H1 (cell line): ENCODE measurements around the gene ANKRD29. TPM values are rescaled to one million over a fixed set of nuclear protein-coding genes. Genes with fewer than 3 reads are reported as not detected.

Source experiments
- CTCF ChIA-PET: fragments of 300-600 bp; sonication (Branson Sonifier 250); formaldehyde crosslinking; loops from one replicate; lab custom pipeline; 2021; ENCODE audit not compliant: partially characterized antibody; lab: Charles Lee
- POLR2A ChIA-PET: fragments of 300-600 bp; sonication (Branson Sonifier 250); formaldehyde crosslinking; loops from one replicate; lab custom pipeline; 2021; ENCODE audit warnings: inconsistent platforms; ENCODE audit not compliant: partially characterized antibody; lab: Charles Lee
- DNase-seq, 2 experiments: peaks; one replicate each; pipeline versions ENCODE4 v3.0.0 to v3.0.0-alpha.2; 2010 to 2022; ENCODE audit warnings: low spot score in 2 of 2, low read depth in 1 of 2, mixed read lengths in 1 of 2
- FAIRE-seq: peaks from 2 replicates; lab custom pipeline; 2011; peaks lifted over from hg19 to GRCh38; lab: Jason Lieb, UNC
- H2AFZ ChIP-seq: 2 replicates; pipeline ENCODE4 v1.8.1; 2012; ENCODE audit warnings: low read length, inconsistent platforms
- H2AK5ac ChIP-seq: 2 replicates; pipeline ENCODE4 v1.6.1; 2013; ENCODE audit warnings: low read depth, low read length
- H2BK120ac ChIP-seq: replicated peaks from 2 replicates; pipeline ENCODE3; 2013; ENCODE audit warnings: low read depth, low read length, inconsistent platforms
- H2BK12ac ChIP-seq: 2 replicates; pipeline ENCODE4 v1.6.1; 2013; ENCODE audit warnings: low read depth, low read length
- H2BK15ac ChIP-seq: 2 replicates; pipeline ENCODE4 v1.6.1; 2013; ENCODE audit warnings: low read length
- H2BK20ac ChIP-seq: 2 replicates; pipeline ENCODE4 v1.6.1; 2013; ENCODE audit warnings: low read length
- H2BK5ac ChIP-seq: 2 replicates; pipeline ENCODE4 v1.6.1; 2013; ENCODE audit warnings: low read depth, low read length
- H3K14ac ChIP-seq: 2 replicates; pipeline ENCODE4 v1.6.1; 2013; ENCODE audit warnings: inconsistent platforms; ENCODE audit not compliant: insufficient read length
- H3K18ac ChIP-seq: 2 replicates; pipeline ENCODE4 v1.6.1; 2013; ENCODE audit warnings: low read length; ENCODE audit errors: extremely low read depth
- H3K23ac ChIP-seq: 2 replicates; pipeline ENCODE4 v1.6.1; 2013; ENCODE audit warnings: inconsistent platforms; ENCODE audit not compliant: insufficient read length
- H3K23me2 ChIP-seq: 2 replicates; pipeline ENCODE4 v1.6.1; 2013; ENCODE audit warnings: low read depth, low read length
- H3K27ac ChIP-seq: 2 replicates; pipeline ENCODE4 v1.6.1; 2011; ENCODE audit warnings: low read depth, low read length, inconsistent platforms
- H3K27me3 ChIP-seq, 4 experiments: replicated peaks in 1 of 4; 1 replicate in 1 of 4; 2 replicates in 3 of 4; pipeline versions ENCODE4 v1.6.1 to v1.8.1; 2011 to 2013; ENCODE audit warnings: low read length in 3 of 4, mild to moderate bottlenecking in 3 of 4, inconsistent platforms in 2 of 4, mixed read lengths in 2 of 4, moderate library complexity in 1 of 4; ENCODE audit not compliant: control insufficient read depth in 3 of 4, insufficient read depth in 3 of 4; ENCODE audit errors: extremely low read depth in 1 of 4
- H3K36me3 ChIP-seq, 4 experiments: 2 replicates each; pipeline versions ENCODE4 v1.6.1 to v1.8.1; 2011 to 2013; ENCODE audit warnings: mild to moderate bottlenecking in 4 of 4, low read length in 3 of 4, moderate library complexity in 2 of 4, control low read depth in 1 of 4, inconsistent platforms in 1 of 4; ENCODE audit not compliant: insufficient read depth in 4 of 4, control insufficient read depth in 2 of 4
- H3K4ac ChIP-seq: replicated peaks from 2 replicates; pipeline ENCODE3; 2013; ENCODE audit warnings: low read length, low read depth, mixed read lengths, inconsistent platforms; ENCODE audit not compliant: insufficient read length
- H3K4me1 ChIP-seq, 4 experiments: replicated peaks in 1 of 4; 1 replicate in 1 of 4; 2 replicates in 3 of 4; pipeline versions ENCODE4 v1.6.1 to v1.8.1; 2011 to 2013; ENCODE audit warnings: low read length in 3 of 4, inconsistent platforms in 2 of 4, mixed read lengths in 1 of 4; ENCODE audit not compliant: insufficient read depth in 4 of 4, control insufficient read depth in 3 of 4
- H3K4me2 ChIP-seq, 2 experiments: 2 replicates each; pipeline versions ENCODE4 v1.6.1 to v1.8.1; 2011 to 2013; ENCODE audit warnings: low read depth in 2 of 2, low read length in 2 of 2, control low read depth in 1 of 2, inconsistent platforms in 1 of 2, mild to moderate bottlenecking in 1 of 2; ENCODE audit not compliant: insufficient read depth in 1 of 2
- H3K4me3 ChIP-seq, 4 experiments: fragments of 200-600, 300-600 bp in 1 of 4; sonication (generic), shearing (Covaris generic), sonication (Bioruptor Twin) in 1 of 4; 2 replicates each; pipeline versions ENCODE4 v1.5.1 to v1.8.1; 2011 to 2016; ENCODE audit warnings: low read length in 4 of 4, low read depth in 3 of 4, control low read depth in 2 of 4, inconsistent platforms in 2 of 4, mild to moderate bottlenecking in 2 of 4, mixed read lengths in 1 of 4, moderate library complexity in 1 of 4; ENCODE audit not compliant: insufficient read depth in 2 of 4; ENCODE audit errors: extremely low read depth in 1 of 4
- H3K56ac ChIP-seq: replicated peaks from 2 replicates; pipeline ENCODE3; 2013; ENCODE audit warnings: low read depth, mild to moderate bottlenecking, mixed read lengths, low read length, inconsistent platforms; ENCODE audit not compliant: insufficient read length
- H3K79me1 ChIP-seq: 2 replicates; pipeline ENCODE4 v1.6.1; 2013; ENCODE audit warnings: low read depth, low read length, control low read depth
- H3K79me2 ChIP-seq, 2 experiments: 2 replicates each; pipeline versions ENCODE4 v1.6.1 to v1.8.1; 2012 to 2013; ENCODE audit warnings: low read length in 2 of 2, mild to moderate bottlenecking in 2 of 2, inconsistent platforms in 1 of 2; ENCODE audit not compliant: insufficient read depth in 2 of 2, control insufficient read depth in 1 of 2
- H3K9ac ChIP-seq, 4 experiments: replicated peaks in 1 of 4; 1 replicate in 1 of 4; 2 replicates in 3 of 4; pipeline versions ENCODE4 v1.6.1 to v1.8.1; 2011 to 2013; ENCODE audit warnings: low read depth in 3 of 4, low read length in 3 of 4, control low read depth in 2 of 4, mild to moderate bottlenecking in 2 of 4, moderate library complexity in 2 of 4, inconsistent platforms in 1 of 4; ENCODE audit errors: extremely low read depth in 1 of 4
- H3K9me3 ChIP-seq, 2 experiments: 2 replicates each; pipeline versions ENCODE4 v1.6.1 to v1.8.1; 2012 to 2013; ENCODE audit warnings: mild to moderate bottlenecking in 2 of 2, moderate library complexity in 2 of 2, control low read depth in 1 of 2, inconsistent platforms in 1 of 2, low read depth in 1 of 2, low read length in 1 of 2, mixed read lengths in 1 of 2; ENCODE audit not compliant: insufficient read depth in 2 of 2
- H4K20me1 ChIP-seq, 2 experiments: replicated peaks in 1 of 2; 2 replicates each; pipeline versions ENCODE3 to v1.8.1; 2011 to 2013; ENCODE audit warnings: inconsistent platforms in 2 of 2, low read length in 2 of 2, mild to moderate bottlenecking in 1 of 2; ENCODE audit not compliant: insufficient read depth in 2 of 2, control insufficient read depth in 1 of 2
- H4K5ac ChIP-seq: 2 replicates; pipeline ENCODE4 v1.6.1; 2013; ENCODE audit warnings: low read length, low read depth, mixed read lengths, inconsistent platforms; ENCODE audit not compliant: insufficient read length
- H4K8ac ChIP-seq: 2 replicates; pipeline ENCODE4 v1.8.0; 2013; ENCODE audit warnings: mild to moderate bottlenecking, moderate library complexity, low read length, inconsistent platforms; ENCODE audit not compliant: insufficient read depth; ENCODE audit errors: extremely low read depth
- H4K91ac ChIP-seq: replicated peaks from 2 replicates; pipeline ENCODE3; 2013; ENCODE audit warnings: low read length, mixed read lengths, inconsistent platforms; ENCODE audit not compliant: insufficient read length
- BCL11A ChIP-seq, 2 experiments: IDR thresholded peaks; one replicate each; pipeline ENCODE4 v1.6.1; 2011; ENCODE audit warnings: low read depth in 2 of 2, low read length in 2 of 2, mild to moderate bottlenecking in 2 of 2
- CBX5 ChIP-seq: fragments of 300-800, 300-1000 bp; sonication (generic); IDR thresholded peaks from 2 replicates; pipeline ENCODE4 v1.7.1; 2016; ENCODE audit warnings: antibody characterized with exemption, low read length, low read depth
- CBX8 ChIP-seq: fragments of 300-800, 300-1000 bp; sonication (generic); IDR thresholded peaks from 2 replicates; pipeline ENCODE4 v1.7.1; 2016; ENCODE audit warnings: low read depth, low read length, borderline replicate concordance
- EGR1 ChIP-seq: IDR thresholded peaks from 2 replicates; pipeline ENCODE4 v1.6.1; 2011; ENCODE audit warnings: low read depth, low read length, borderline replicate concordance
- EP300 ChIP-seq, 2 experiments: IDR thresholded peaks; 1 replicate in 1 of 2; 2 replicates in 1 of 2; pipeline ENCODE4 v1.6.1; 2011 to 2012; ENCODE audit warnings: low read depth in 2 of 2, low read length in 2 of 2, mild to moderate bottlenecking in 2 of 2, borderline replicate concordance in 1 of 2, inconsistent platforms in 1 of 2, moderate library complexity in 1 of 2
- EZH2 ChIP-seq: fragments of 200-600 bp; sonication (generic); IDR thresholded peaks from 2 replicates; pipeline ENCODE4 v1.7.1; 2012; ENCODE audit warnings: low read depth, mild to moderate bottlenecking, moderate library complexity, low read length, inconsistent platforms; ENCODE audit not compliant: severe bottlenecking
- GABPA ChIP-seq: IDR thresholded peaks from 2 replicates; pipeline ENCODE4 v1.6.1; 2011; ENCODE audit warnings: mild to moderate bottlenecking, low read length, moderate library complexity, borderline replicate concordance; ENCODE audit not compliant: insufficient read depth
- HDAC6 ChIP-seq: IDR thresholded peaks from one replicate; pipeline ENCODE4 v1.7.1; 2012; ENCODE audit warnings: low read depth, mild to moderate bottlenecking, inconsistent platforms, low read length, moderate library complexity
- KDM4A ChIP-seq: IDR thresholded peaks from one replicate; pipeline ENCODE4 v1.7.1; 2012; ENCODE audit warnings: low read depth, mild to moderate bottlenecking, moderate library complexity, low read length, inconsistent platforms; ENCODE audit not compliant: severe bottlenecking
- KDM5A ChIP-seq: fragments of 200-600 bp; IDR thresholded peaks from 2 replicates; pipeline ENCODE4 v1.7.1; 2012; ENCODE audit warnings: mild to moderate bottlenecking, low read length, inconsistent platforms, mixed read lengths
- POLR2A ChIP-seq, 2 experiments: IDR thresholded peaks; 1 replicate in 1 of 2; 2 replicates in 1 of 2; pipeline ENCODE4 v1.6.1; 2011; ENCODE audit warnings: low read depth in 2 of 2, low read length in 2 of 2, mild to moderate bottlenecking in 2 of 2; ENCODE audit errors: control extremely low read depth in 1 of 2
- SUZ12 ChIP-seq: fragments of 200-600 bp; sonication (generic); IDR thresholded peaks from 2 replicates; pipeline ENCODE4 v1.6.1; 2012; ENCODE audit warnings: mild to moderate bottlenecking, inconsistent platforms, low read length, moderate library complexity, mixed read lengths
- WGBS, 2 experiments: shearing (Covaris generic) in 1 of 2; methylation state at CpG; one replicate each; pipeline versions ENCODE4 v1.1.6 to v1.1.7; 2013 to 2015; ENCODE audit warnings: low lambda C conversion rate in 2 of 2, mixed read lengths in 2 of 2, inconsistent platforms in 1 of 2, low coverage in 1 of 2, missing lambda C conversion rate in 1 of 2; ENCODE audit not compliant: insufficient replicate concordance in 2 of 2, insufficient coverage in 1 of 2, insufficient read length in 1 of 2; ENCODE audit errors: extremely low coverage in 1 of 2, missing lambda C conversion rate in 1 of 2; 5-methylcytosine and 5-hydroxymethylcytosine counted together
- polyA plus RNA-seq, 7 experiments: library from polyadenylated mRNA; depleted of rRNA in 3 of 7; stranded (reverse) in 5 of 7; unstranded in 2 of 7; fragments of >200 nt in 5 of 7; fragments of 200-250 nt in 2 of 7; gene quantifications; 1 replicate in 5 of 7; 2 replicates in 1 of 7; 4 replicates in 1 of 7; pipeline versions ENCODE4 v1.2.1 to v1.2.3, GENCODE V29; 2011 to 2013; ENCODE audit warnings: missing spikeins in 2 of 7, mixed read lengths in 2 of 7
- total RNA-seq: library from RNA; stranded (reverse); fragmentation: NEBNext Ultra II Directional; extraction: Animal tissue kit (Norgen Biotek cat#: 25700); gene quantifications from 2 replicates; pipeline ENCODE4 v1.2.1, GENCODE V29; 2021
- TF ChIP-seq, protein P1 (sequence below): IDR thresholded peaks from 2 replicates; pipeline ENCODE4 v1.6.1; 2011; ENCODE audit warnings: low read length, improper control_type of control experiment

ANKRD29 gene
- total and polyA plus RNA-seq, 2 of the 8 experiments (the other 6 are each of a cell fraction or from before 2014, with no cell fraction given), result 3.0 to 7.3 TPM

- Histone ChIP-seq H4K8ac (no peak overlapping the region), H3K9me3 (no peaks in the 10 kb centered on the region; a peak in 1 of 4 replicates), H4K20me1 (no peaks in the 10 kb centered on the region), H3K9ac (no peak overlapping the region), H2BK20ac (no peak overlapping the region), H2BK120ac (no peak overlapping the region), H3K23ac (no peak overlapping the region), H4K91ac (no peak overlapping the region), H3K79me1 (no peaks in the 10 kb centered on the region), H3K18ac (no peak overlapping the region), H3K4ac (no peak overlapping the region), H4K5ac (no peak overlapping the region), H2AFZ (no peak overlapping the region), H3K23me2 (no peaks in the 10 kb centered on the region), H3K14ac (no peak overlapping the region), H3K56ac (no peak overlapping the region), H2BK12ac (no peak overlapping the region), H3K4me1 (peaks cover 0 to 4% (median 2%) of the 10 kb centered on the region in 4 experiments; a peak in 3 of 7 replicates), H2AK5ac (no peak overlapping the region), H2BK5ac (no peak overlapping the region), H3K4me2 (no peak overlapping the region), H3K79me2 (no peaks in the 10 kb centered on the region), H3K27ac (no peak overlapping the region), H3K27me3 (no peaks in the 10 kb centered on the region), H2BK15ac (no peak overlapping the region; the same call in 1 of the 2 replicates), H3K36me3 (no peaks in the 10 kb centered on the region), H3K4me3 (no peak overlapping the region)
- DNase-seq (no peak), FAIRE-seq (no peak)
- ChIA-PET CTCF (interaction anchor here (1.1 to 1.5 kb wide), 4 partner anchors 9 to 292 kb away, joined by 3 to 7 read pairs (median 5); no protein-coding TSS in a partner anchor), POLR2A (no interaction called here)
- 88% methylated on average over 3 of the region's 3 CpGs; no CpG with 5 or more reads in 1 of the 2 experiments for WGBS, 2 experiments
- TF ChIP-seq EP300 (IDR thresholded peaks at IDR 0.05; ENCODE audit: borderline replicate concordance in 1 of 2, low read depth in 2 of 2, low read length in 2 of 2) (no peak), CBX5 (no peak), SUZ12 (no peak), HDAC6 (no peak), EGR1 (no peak), EZH2 (no peak), KDM5A (no peak), CBX8 (no peak), GABPA (no peak), POLR2A (IDR thresholded peaks at IDR 0.05; ENCODE audit: control extremely low read depth in 1 of 2, low read depth in 2 of 2, low read length in 2 of 2) (no peak), BCL11A (IDR thresholded peaks at IDR 0.05; ENCODE audit: low read depth in 2 of 2, low read length in 2 of 2) (no peak), KDM4A (no peak)
- TF ChIP-seq, protein P1, sequence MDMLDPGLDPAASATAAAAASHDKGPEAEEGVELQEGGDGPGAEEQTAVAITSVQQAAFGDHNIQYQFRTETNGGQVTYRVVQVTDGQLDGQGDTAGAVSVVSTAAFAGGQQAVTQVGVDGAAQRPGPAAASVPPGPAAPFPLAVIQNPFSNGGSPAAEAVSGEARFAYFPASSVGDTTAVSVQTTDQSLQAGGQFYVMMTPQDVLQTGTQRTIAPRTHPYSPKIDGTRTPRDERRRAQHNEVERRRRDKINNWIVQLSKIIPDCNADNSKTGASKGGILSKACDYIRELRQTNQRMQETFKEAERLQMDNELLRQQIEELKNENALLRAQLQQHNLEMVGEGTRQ, result no peak
Observed at GRCh38 chr18:23627321-23627720, 35.4 kb downstream of the ANKRD29 start.
